Lower leg skin (tissue), 3 donors: ENCODE results near the gene CELSR3.

Experiments
- POLR2A ChIP-seq, 2 donors: fragments of 450-650 bp; IDR thresholded peaks; one replicate each; pipeline ENCODE4 v1.6.1; 2016 to 2017; ENCODE audit warnings: antibody characterized with exemption in 2 of 2, mild to moderate bottlenecking in 1 of 2, moderate library complexity in 1 of 2
- TF ChIP-seq, protein P1 (sequence below), 3 donors: fragments of 450-650 bp; IDR thresholded peaks; one replicate each; pipeline ENCODE4 v1.5.1; 2016; ENCODE audit warnings: antibody characterized with exemption in 3 of 3, mild to moderate bottlenecking in 3 of 3, moderate library complexity in 2 of 3

DNA sequence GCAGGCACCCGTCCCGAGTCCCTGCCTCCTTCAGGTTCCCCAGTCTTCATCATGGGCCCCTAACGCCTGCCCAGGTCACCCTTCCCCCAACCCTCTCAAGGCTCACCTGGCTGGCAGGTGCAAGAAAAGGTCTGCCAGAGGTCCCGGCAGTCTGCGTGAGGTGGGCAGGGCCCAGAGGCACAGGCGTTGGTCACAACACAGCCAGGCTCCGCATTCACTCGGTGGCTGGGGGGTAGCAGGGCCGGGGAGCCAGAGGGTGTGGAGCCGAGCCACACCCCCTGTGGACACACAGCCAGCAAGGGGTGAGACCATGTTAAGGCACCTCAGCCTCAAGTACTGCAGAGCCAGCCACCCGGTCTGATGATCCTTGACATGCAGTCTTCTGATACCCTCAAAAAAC lies 10.9 kb downstream of the CELSR3 start:
- TF ChIP-seq, protein P1, sequence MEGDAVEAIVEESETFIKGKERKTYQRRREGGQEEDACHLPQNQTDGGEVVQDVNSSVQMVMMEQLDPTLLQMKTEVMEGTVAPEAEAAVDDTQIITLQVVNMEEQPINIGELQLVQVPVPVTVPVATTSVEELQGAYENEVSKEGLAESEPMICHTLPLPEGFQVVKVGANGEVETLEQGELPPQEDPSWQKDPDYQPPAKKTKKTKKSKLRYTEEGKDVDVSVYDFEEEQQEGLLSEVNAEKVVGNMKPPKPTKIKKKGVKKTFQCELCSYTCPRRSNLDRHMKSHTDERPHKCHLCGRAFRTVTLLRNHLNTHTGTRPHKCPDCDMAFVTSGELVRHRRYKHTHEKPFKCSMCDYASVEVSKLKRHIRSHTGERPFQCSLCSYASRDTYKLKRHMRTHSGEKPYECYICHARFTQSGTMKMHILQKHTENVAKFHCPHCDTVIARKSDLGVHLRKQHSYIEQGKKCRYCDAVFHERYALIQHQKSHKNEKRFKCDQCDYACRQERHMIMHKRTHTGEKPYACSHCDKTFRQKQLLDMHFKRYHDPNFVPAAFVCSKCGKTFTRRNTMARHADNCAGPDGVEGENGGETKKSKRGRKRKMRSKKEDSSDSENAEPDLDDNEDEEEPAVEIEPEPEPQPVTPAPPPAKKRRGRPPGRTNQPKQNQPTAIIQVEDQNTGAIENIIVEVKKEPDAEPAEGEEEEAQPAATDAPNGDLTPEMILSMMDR (IDR thresholded peaks at IDR 0.05): no peak
- TF ChIP-seq POLR2A (IDR thresholded peaks at IDR 0.05): no peak
